ENCODE results near the gene IMMP2L. TPM values are rescaled to one million over a fixed set of nuclear protein-coding genes. Genes with fewer than 3 reads are reported as not detected.

The IMMP2L gene
- total RNA-seq, 2 experiments from 2014 or later, result 8.9 to 18.7 TPM

- Mint-ChIP-seq H3K27me3 (no peaks in the 10 kb centered on the region), H3K27ac (no peak overlapping the region), H3K9me3 (peaks cover 9% of the 10 kb centered on the region), H3K4me1 (ENCODE audit: low read depth) (peaks cover 23% of the 10 kb centered on the region), H3K4me3 (no peak overlapping the region), H3K36me3 (ENCODE audit: low read depth) (peaks cover 19% of the 10 kb centered on the region)
- ATAC-seq (ENCODE audit: poor library complexity) (no peak), DNase-seq (no peak)
- CTCF ChIA-PET, result no interaction called here
- Histone ChIP-seq H3K27ac (ENCODE audit: low read depth in 1 of 2, low read length in 2 of 2) (no peak overlapping the region), H3K36me3 (ENCODE audit: insufficient read depth, low read length) (no peaks in the 10 kb centered on the region), H3K4me3 (ENCODE audit: low read length) (no peak overlapping the region), H3K9me3 (ENCODE audit: control insufficient read depth in 1 of 2, insufficient read depth in 1 of 2, low read length in 2 of 2) (peaks cover 0 to 12% of the 10 kb centered on the region in 2 experiments), H3K27me3 (ENCODE audit: control insufficient read depth in 1 of 2, insufficient read depth in 2 of 2, low read length in 2 of 2) (no peaks in the 10 kb centered on the region), H3K4me1 (ENCODE audit: insufficient read depth, low read length) (no peaks in the 10 kb centered on the region)
- TF ChIP-seq, protein P1, sequence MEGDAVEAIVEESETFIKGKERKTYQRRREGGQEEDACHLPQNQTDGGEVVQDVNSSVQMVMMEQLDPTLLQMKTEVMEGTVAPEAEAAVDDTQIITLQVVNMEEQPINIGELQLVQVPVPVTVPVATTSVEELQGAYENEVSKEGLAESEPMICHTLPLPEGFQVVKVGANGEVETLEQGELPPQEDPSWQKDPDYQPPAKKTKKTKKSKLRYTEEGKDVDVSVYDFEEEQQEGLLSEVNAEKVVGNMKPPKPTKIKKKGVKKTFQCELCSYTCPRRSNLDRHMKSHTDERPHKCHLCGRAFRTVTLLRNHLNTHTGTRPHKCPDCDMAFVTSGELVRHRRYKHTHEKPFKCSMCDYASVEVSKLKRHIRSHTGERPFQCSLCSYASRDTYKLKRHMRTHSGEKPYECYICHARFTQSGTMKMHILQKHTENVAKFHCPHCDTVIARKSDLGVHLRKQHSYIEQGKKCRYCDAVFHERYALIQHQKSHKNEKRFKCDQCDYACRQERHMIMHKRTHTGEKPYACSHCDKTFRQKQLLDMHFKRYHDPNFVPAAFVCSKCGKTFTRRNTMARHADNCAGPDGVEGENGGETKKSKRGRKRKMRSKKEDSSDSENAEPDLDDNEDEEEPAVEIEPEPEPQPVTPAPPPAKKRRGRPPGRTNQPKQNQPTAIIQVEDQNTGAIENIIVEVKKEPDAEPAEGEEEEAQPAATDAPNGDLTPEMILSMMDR (IDR thresholded peaks at IDR 0.05), result no peak
- POLR2A ChIA-PET, result no interaction called here
- intact Hi-C loops (cut with DNase I, micrococcal nuclease), result no loop called here
These were observed 495.0 kb downstream of the IMMP2L start for GRCh38 chr7:111067251-111067650.

GRCh38 chr7:111063166-111063565 lies 499.1 kb downstream of the IMMP2L start:
- no peak overlapping the region for H3K4me3 Mint-ChIP-seq
- intact Hi-C loops (cut with DNase I, micrococcal nuclease), result no loop called here
- H3K27ac Mint-ChIP-seq, result no peak overlapping the region
- Histone ChIP-seq H3K27ac (ENCODE audit: low read depth in 1 of 2, low read length in 2 of 2) (no peak overlapping the region), H3K9me3 (ENCODE audit: control insufficient read depth in 1 of 2, insufficient read depth in 1 of 2, low read length in 2 of 2) (peaks cover 0 to 12% of the 10 kb centered on the region in 2 experiments), H3K4me3 (ENCODE audit: low read length) (no peak overlapping the region), H3K27me3 (ENCODE audit: control insufficient read depth in 1 of 2, insufficient read depth in 2 of 2, low read length in 2 of 2) (no peaks in the 10 kb centered on the region), H3K4me1 (ENCODE audit: insufficient read depth, low read length) (no peaks in the 10 kb centered on the region), H3K36me3 (ENCODE audit: insufficient read depth, low read length) (no peaks in the 10 kb centered on the region)
- ChIA-PET POLR2A (no interaction called here), CTCF (no interaction called here)
- peaks cover 7% of the 10 kb centered on the region for H3K4me1 Mint-ChIP-seq (ENCODE audit: low read depth)
- H3K36me3 Mint-ChIP-seq (ENCODE audit: low read depth), result peaks cover 24% of the 10 kb centered on the region
- TF ChIP-seq, protein P1 (IDR thresholded peaks at IDR 0.05), result no peak
- no peaks in the 10 kb centered on the region for H3K27me3 Mint-ChIP-seq
- peaks cover 9% of the 10 kb centered on the region for H3K9me3 Mint-ChIP-seq
- DNase-seq (no peak), ATAC-seq (ENCODE audit: poor library complexity) (no peak)

DNA sequence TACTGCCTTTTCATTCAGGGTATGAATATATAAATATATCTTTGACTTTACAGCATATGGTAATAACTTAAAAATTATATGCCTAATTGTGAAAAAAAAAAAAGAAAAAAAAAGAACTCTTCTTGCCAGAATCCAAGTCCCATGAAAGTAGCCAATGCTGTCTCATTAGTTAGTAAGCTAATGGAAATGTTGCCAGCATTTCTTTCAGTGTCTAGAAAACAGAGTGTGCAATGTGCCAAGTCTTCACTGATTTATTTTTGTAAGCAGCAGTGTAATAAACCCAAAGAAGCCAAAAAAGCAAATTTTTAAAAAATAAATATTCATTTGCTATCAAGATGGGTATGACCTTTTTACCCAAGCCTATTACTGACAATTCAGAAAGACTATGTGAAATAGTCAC lies 502.5 kb downstream of the IMMP2L start:
- CTCF ChIA-PET, result no interaction called here
- intact Hi-C loops (cut with DNase I, micrococcal nuclease), result no loop called here
- peaks cover 17% of the 10 kb centered on the region for H3K36me3 Mint-ChIP-seq (ENCODE audit: low read depth)

More for the DNA sequence above, 502.5 kb downstream of the IMMP2L start:
- TF ChIP-seq, protein P1 (IDR thresholded peaks at IDR 0.05), result no peak
- no peaks in the 10 kb centered on the region for H3K27me3 Mint-ChIP-seq
- Histone ChIP-seq H3K4me1 (ENCODE audit: insufficient read depth, low read length) (no peaks in the 10 kb centered on the region), H3K9me3 (ENCODE audit: control insufficient read depth in 1 of 2, insufficient read depth in 1 of 2, low read length in 2 of 2) (peaks cover 0 to 8% of the 10 kb centered on the region in 2 experiments), H3K27ac (ENCODE audit: low read depth in 1 of 2, low read length in 2 of 2) (no peak overlapping the region), H3K36me3 (ENCODE audit: insufficient read depth, low read length) (no peaks in the 10 kb centered on the region), H3K27me3 (ENCODE audit: control insufficient read depth in 1 of 2, insufficient read depth in 2 of 2, low read length in 2 of 2) (no peaks in the 10 kb centered on the region), H3K4me3 (ENCODE audit: low read length) (no peak overlapping the region)
- DNase-seq, result no peak
- ATAC-seq (ENCODE audit: poor library complexity), result no peak
- no peak overlapping the region for H3K27ac Mint-ChIP-seq
- POLR2A ChIA-PET, result no interaction called here
- peaks cover 27% of the 10 kb centered on the region for H3K4me1 Mint-ChIP-seq (ENCODE audit: low read depth)
- peaks cover 9% of the 10 kb centered on the region for H3K9me3 Mint-ChIP-seq
- H3K4me3 Mint-ChIP-seq, result no peak overlapping the region
